Thyroid gland (tissue), 4 donors: Measurements from ENCODE around the gene WBP4.

Source experiments
- POLR2A ChIP-seq, 2 donors: fragments of 450-650 bp; IDR thresholded peaks; one replicate each; pipeline ENCODE4 v1.6.1; 2017; ENCODE audit warnings: antibody characterized with exemption in 2 of 2, mild to moderate bottlenecking in 2 of 2, moderate library complexity in 1 of 2
- TF ChIP-seq, protein P1 (sequence below), 6 experiments: fragments of 200-600 bp in 3 of 6; fragments of 450-650 bp in 3 of 6; sonication (generic) in 3 of 6; IDR thresholded peaks; one replicate each; pipeline ENCODE4 v1.5.1; 2016 to 2019; ENCODE audit warnings: antibody characterized with exemption in 6 of 6, mild to moderate bottlenecking in 2 of 6, inconsistent platforms in 1 of 6, moderate library complexity in 1 of 6

DNA sequence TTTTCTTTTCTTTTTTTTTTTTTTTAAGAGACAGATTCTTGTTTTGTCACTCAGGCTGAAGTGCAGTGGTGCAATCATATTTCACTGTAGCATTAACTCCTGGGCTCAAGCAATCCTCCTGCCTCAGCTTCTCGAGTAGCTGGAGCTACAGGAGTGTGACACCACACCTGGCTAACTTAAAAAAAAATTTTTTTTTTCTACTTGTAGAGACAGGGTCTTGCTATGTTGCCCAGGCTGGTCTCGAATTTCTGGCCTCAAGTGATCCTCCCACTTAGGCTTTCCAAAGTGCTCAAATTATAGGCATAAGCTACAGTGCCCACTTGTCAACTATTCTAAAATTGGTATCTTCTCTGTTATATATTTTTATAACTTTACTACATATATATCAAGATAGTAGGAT is 48.8 kb upstream of the WBP4 start:
- TF ChIP-seq, protein P1, sequence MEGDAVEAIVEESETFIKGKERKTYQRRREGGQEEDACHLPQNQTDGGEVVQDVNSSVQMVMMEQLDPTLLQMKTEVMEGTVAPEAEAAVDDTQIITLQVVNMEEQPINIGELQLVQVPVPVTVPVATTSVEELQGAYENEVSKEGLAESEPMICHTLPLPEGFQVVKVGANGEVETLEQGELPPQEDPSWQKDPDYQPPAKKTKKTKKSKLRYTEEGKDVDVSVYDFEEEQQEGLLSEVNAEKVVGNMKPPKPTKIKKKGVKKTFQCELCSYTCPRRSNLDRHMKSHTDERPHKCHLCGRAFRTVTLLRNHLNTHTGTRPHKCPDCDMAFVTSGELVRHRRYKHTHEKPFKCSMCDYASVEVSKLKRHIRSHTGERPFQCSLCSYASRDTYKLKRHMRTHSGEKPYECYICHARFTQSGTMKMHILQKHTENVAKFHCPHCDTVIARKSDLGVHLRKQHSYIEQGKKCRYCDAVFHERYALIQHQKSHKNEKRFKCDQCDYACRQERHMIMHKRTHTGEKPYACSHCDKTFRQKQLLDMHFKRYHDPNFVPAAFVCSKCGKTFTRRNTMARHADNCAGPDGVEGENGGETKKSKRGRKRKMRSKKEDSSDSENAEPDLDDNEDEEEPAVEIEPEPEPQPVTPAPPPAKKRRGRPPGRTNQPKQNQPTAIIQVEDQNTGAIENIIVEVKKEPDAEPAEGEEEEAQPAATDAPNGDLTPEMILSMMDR (IDR thresholded peaks at IDR 0.05) = no peak
- no peak for TF ChIP-seq POLR2A (IDR thresholded peaks at IDR 0.05)
